ENCODE data around the gene BICD1. TPM values are rescaled to one million over a fixed set of nuclear protein-coding genes. Genes with fewer than 3 reads are reported as not detected.
A peak's percentile ranks its signal among the peaks of the same experiment; 100 is the strongest.

Gene BICD1
- total RNA-seq, 4 donors from 2014 or later, result 0.70 to 7.8 (median 2.8) TPM

DNA sequence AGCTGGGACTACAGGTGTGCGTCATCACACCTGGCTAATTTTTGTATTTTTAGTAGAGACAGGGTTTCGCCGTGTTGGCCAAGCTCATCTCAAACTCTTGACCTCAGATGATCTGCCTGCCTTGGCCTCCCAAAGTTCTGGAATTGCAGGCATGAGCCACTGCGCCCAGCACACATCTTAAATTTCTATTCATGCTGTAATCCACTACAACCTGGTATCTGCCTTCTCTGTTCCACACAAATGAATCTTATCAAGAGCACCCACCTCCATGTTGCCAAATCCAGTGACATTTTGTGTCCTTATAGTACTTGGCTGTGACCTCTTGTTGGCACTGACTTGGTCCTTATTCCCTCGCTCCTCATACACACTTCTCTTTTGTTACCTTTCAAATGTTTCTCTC lies 5.8 kb upstream of the BICD1 start:
- 85 to 89% methylated on average over 4 to 5 of the region's 5 CpGs for WGBS, 2 donors
- no peaks in the 10 kb centered on the region for H3K36me3 ChIP-seq
- no peak overlapping the region for H3K4me3 ChIP-seq
- H3K4me1 ChIP-seq, result peaks cover 0 to under 1% (median 0%) of the 10 kb centered on the region in 3 donors
- no peak overlapping the region for H3K27ac ChIP-seq
- DNase-seq, result no peak
- intact Hi-C loops (cut with DNase I), result no loop called here
- no peaks in the 10 kb centered on the region for H3K9me3 ChIP-seq
- TF ChIP-seq, protein P1, sequence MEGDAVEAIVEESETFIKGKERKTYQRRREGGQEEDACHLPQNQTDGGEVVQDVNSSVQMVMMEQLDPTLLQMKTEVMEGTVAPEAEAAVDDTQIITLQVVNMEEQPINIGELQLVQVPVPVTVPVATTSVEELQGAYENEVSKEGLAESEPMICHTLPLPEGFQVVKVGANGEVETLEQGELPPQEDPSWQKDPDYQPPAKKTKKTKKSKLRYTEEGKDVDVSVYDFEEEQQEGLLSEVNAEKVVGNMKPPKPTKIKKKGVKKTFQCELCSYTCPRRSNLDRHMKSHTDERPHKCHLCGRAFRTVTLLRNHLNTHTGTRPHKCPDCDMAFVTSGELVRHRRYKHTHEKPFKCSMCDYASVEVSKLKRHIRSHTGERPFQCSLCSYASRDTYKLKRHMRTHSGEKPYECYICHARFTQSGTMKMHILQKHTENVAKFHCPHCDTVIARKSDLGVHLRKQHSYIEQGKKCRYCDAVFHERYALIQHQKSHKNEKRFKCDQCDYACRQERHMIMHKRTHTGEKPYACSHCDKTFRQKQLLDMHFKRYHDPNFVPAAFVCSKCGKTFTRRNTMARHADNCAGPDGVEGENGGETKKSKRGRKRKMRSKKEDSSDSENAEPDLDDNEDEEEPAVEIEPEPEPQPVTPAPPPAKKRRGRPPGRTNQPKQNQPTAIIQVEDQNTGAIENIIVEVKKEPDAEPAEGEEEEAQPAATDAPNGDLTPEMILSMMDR (IDR thresholded peaks at IDR 0.05), result no peak
- no peak for TF ChIP-seq POLR2A (IDR thresholded peaks at IDR 0.05)
- H3K27me3 ChIP-seq, result no peaks in the 10 kb centered on the region

DNA sequence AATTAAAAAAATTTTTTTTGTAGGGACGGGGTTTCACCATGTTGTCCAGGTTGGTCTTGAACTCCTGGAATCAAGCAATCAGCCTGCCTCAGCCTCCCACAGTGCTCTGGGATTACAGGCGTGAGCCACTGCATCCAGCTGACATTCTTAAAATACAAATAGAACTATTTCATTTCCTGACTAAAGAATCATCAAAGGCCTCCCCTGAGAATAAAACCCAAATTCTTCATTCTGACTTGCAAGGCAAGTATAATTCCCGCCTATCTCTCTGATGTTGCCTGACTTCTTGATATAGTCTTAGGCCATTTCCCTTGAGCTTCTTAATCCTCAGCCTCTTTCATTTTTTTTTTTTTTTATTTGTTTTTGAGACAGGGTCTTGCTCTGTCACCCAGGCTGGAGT lies 4.4 kb upstream of the BICD1 start:
- TF ChIP-seq, protein P1 (IDR thresholded peaks at IDR 0.05), result no peak
- TF ChIP-seq POLR2A (IDR thresholded peaks at IDR 0.05), result no peak
- intact Hi-C loops (cut with DNase I), result no loop called here
- no peak overlapping the region for H3K27ac ChIP-seq
- H3K36me3 ChIP-seq, result no peaks in the 10 kb centered on the region
- no peak overlapping the region for H3K4me3 ChIP-seq
- no peaks in the 10 kb centered on the region for H3K9me3 ChIP-seq
- no peaks in the 10 kb centered on the region for H3K27me3 ChIP-seq
- 92 to 94% methylated on average over 3 of the region's 3 CpGs for WGBS, 2 donors
- peaks cover 0 to 8% (median 1%) of the 10 kb centered on the region in 3 donors for H3K4me1 ChIP-seq
- DNase-seq, result no peak

DNA sequence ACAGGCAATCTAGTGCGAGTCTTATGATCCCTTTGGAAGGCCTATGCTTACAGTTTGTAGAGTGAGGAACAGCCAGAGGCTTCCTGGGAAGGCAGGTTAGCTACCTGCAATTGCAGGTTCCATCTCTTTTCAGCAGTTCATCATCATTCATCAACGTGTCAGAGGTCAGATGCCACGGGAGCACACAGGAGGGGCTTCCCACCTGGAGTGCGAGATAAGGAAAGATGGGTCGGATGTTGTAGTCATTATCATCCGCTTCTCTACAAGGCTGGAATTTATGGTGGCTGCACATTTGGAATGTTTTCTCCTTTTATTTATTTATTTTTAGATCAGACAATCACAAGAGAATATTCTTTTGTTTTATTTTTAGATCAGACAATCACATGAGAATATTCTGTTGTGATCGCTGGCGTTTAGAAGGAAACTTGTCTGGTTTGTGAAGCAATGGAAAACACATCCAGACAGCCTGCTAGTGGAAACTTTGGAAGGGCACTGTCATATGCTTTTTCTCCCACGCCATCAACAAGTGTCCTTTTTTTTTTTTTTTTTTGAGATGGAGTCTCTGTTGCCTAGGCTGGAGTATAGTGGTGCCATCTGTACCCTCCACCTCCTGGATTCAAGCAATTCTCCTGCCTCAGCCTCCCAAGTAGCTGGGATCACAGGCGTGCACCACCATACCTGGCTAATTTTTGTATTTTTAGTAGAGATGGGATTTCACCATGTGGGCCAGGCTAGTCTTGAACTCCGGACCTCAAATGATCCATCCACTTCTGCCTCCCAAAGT lies 1.9 kb upstream of the BICD1 start:
- H3K27ac ChIP-seq, result no peak overlapping the region
- TF ChIP-seq, protein P1 (IDR thresholded peaks at IDR 0.05), result no peak
- TF ChIP-seq POLR2A (IDR thresholded peaks at IDR 0.05), result no peak
- peaks cover 0 to 26% (median 16%) of the 10 kb centered on the region in 3 donors for H3K4me1 ChIP-seq
- intact Hi-C loops (cut with DNase I), result no loop called here
- DNase-seq, result no peak
- no peaks in the 10 kb centered on the region for H3K36me3 ChIP-seq
- no peak overlapping the region for H3K4me3 ChIP-seq
- 70 to 74% methylated on average over 11 of the region's 11 CpGs for WGBS, 2 donors
- H3K9me3 ChIP-seq, result no peaks in the 10 kb centered on the region
- no peaks in the 10 kb centered on the region for H3K27me3 ChIP-seq

DNA sequence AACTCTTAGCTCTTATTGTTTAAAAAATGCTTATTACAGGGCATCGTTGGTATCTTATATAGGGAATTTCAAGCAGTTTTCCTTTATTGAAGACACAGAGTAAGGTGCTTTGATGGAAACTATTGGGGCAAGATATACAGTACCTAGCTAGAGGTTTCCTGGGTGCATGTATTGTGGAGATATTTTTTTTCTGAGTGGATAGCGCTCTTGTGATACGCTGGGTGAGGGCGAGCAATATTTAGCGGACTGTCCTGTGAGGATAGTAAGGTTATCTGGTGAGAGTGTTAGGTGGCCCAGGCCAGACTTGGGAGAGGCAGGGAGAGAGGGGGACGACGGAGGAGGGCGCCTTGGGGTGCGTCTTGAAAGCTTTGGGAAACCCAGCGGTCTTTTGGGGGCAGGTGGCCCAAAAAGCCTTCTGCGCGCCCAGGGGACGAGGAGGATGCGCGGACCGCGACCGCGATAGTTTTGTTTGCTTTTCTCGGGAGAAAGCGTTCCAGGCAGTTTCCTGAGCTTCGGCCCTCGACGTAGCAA lies 596 bp upstream of the BICD1 start:
- no peak for TF ChIP-seq POLR2A (IDR thresholded peaks at IDR 0.05)
- TF ChIP-seq, protein P1 (IDR thresholded peaks at IDR 0.05), result no peak
- H3K27me3 ChIP-seq, result no peaks in the 10 kb centered on the region
- 28 to 29% methylated on average over 15 of the region's 24 CpGs for WGBS, 2 donors
- no peaks in the 10 kb centered on the region for H3K36me3 ChIP-seq
- no peaks in the 10 kb centered on the region for H3K9me3 ChIP-seq
- intact Hi-C loops (cut with DNase I), result no loop called here
- H3K4me1 ChIP-seq, result peaks cover 0 to 26% (median 16%) of the 10 kb centered on the region in 3 donors
- no peak for DNase-seq
- peak overlapping the region; percentile 55 to 91 (median 67) for H3K4me3 ChIP-seq
- H3K27ac ChIP-seq, result peak overlapping the region; percentile 74 to 92 (median 86)

Data from esophagus squamous epithelium (tissue), 5 donors.